HL-60 (cell line): ENCODE results near the gene NVL.

ENCODE experiments used
- DNase-seq, 2 experiments: peaks; one replicate each; pipeline ENCODE4 v3.0.0-alpha.2; 2010 to 2020; ENCODE audit warnings: low read depth in 1 of 2, low spot score in 1 of 2
- H3K27ac ChIP-seq: fragments of 250-450 bp; sonication (Bioruptor Pico); replicated peaks from 2 replicates; pipeline ENCODE4 v1.5.1; 2020; ENCODE audit warnings: mild to moderate bottlenecking, moderate library complexity
- H3K27me3 ChIP-seq: fragments of 250-450 bp; sonication (Bioruptor Pico); 2 replicates; pipeline ENCODE4 v1.5.1; 2021; ENCODE audit warnings: mild to moderate bottlenecking, moderate library complexity; ENCODE audit not compliant: insufficient read depth, poor library complexity, severe bottlenecking
- H3K4me3 ChIP-seq: replicated peaks from 2 replicates; pipeline ENCODE4 v1.5.1; 2011; ENCODE audit warnings: mild to moderate bottlenecking, control low read depth, low read length; ENCODE audit not compliant: insufficient read depth
- GABPA ChIP-seq: IDR thresholded peaks from 2 replicates; pipeline ENCODE4 v1.6.1; 2012; ENCODE audit warnings: low read depth
- POLR2AphosphoS5 ChIP-seq: IDR thresholded peaks from 2 replicates; pipeline ENCODE4 v1.6.1; 2012; ENCODE audit warnings: low read depth
- SPI1 ChIP-seq: IDR thresholded peaks from 2 replicates; pipeline ENCODE4 v1.6.1; 2012; ENCODE audit warnings: low read depth, mild to moderate bottlenecking, borderline replicate concordance
- long read RNA-seq: library from polyadenylated mRNA; unstranded; transcript quantifications from one replicate; pipeline ENCODE4 v2.0.0, GENCODE V29; 2020
- TF ChIP-seq, protein P1 (sequence below): IDR thresholded peaks from one replicate; pipeline ENCODE4 v1.5.1; 2011; ENCODE audit warnings: low read length, control low read depth, inconsistent platforms; ENCODE audit not compliant: insufficient read depth
- TF ChIP-seq, protein P2 (sequence below): IDR thresholded peaks from 2 replicates; pipeline ENCODE4 v1.6.1; 2012; ENCODE audit warnings: low read depth; ENCODE audit not compliant: insufficient replicate concordance

NVL gene
- long read RNA-seq, transcript NVL-216 (24 exons, 3,003 nt): minor isoform, 14 of 199 reads
- long read RNA-seq, transcript NVL-203 (22 exons, 2,832 nt): minor isoform, 28 of 199 reads
- long read RNA-seq, transcript NVL-201 (23 exons, 3,123 nt): major isoform, 69 of 199 reads
- long read RNA-seq, transcript NVL-211 (22 exons, 2,566 nt): minor isoform, 5 of 199 reads
- long read RNA-seq, partial matches to known transcripts: 16 of 199 reads
- long read RNA-seq, other reads (novel, unspliced or antisense): 67 of 199 reads

DNA sequence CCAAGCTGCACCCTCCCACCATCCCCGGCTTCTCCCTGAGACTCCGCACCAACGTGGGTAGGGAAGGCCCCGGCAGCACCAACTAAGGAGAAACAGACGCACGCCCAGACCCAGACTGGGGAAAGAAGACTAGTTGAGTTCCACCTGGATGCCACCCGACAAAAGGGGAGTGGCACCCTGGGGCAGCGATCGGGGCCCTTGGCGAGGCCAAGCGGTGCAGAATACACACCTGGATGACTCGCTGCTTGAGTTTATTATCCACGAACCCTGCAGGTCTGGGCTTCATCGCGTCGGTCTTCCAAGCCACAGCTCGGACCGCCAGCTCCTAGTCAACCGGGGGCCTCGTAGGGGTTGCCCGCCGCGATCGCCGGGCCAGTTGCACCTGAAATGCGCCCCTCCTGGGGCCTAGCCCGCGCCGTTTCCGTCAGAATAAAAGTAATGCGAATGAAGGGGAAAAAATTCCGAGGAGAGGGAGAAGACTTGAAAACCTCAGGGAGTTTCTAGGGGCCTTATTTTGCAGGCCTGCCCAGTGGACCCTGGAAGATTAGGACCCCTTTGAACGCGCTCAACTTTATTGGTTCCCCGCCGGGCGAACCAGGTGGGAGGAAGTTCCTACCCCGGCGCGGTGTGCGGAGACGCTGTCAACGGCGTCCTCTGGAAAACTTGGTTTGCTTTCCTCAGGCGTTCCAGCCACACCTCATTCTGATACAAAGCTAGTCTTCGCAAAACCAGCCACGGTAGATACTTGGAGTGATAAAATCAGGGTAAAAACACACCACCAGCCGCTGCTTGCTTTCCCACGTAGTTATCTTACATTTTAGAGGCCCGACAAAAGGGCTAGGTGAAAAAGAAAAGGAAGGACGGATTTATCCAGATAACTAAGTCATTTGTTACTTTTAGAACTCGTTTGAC is at the start of gene NVL:
TSS of gene NVL (minus strand) at position 331 of the 912 bp plus-strand sequence. CDS start at position 286, 45 bp downstream.
- peak within 1 kb of the TSS; percentile 100 for H3K27ac ChIP-seq
- H3K27me3 ChIP-seq: no peaks in the 10 kb centered on the region
- peak; percentile 61 for TF ChIP-seq POLR2AphosphoS5
- TF ChIP-seq, protein P1, sequence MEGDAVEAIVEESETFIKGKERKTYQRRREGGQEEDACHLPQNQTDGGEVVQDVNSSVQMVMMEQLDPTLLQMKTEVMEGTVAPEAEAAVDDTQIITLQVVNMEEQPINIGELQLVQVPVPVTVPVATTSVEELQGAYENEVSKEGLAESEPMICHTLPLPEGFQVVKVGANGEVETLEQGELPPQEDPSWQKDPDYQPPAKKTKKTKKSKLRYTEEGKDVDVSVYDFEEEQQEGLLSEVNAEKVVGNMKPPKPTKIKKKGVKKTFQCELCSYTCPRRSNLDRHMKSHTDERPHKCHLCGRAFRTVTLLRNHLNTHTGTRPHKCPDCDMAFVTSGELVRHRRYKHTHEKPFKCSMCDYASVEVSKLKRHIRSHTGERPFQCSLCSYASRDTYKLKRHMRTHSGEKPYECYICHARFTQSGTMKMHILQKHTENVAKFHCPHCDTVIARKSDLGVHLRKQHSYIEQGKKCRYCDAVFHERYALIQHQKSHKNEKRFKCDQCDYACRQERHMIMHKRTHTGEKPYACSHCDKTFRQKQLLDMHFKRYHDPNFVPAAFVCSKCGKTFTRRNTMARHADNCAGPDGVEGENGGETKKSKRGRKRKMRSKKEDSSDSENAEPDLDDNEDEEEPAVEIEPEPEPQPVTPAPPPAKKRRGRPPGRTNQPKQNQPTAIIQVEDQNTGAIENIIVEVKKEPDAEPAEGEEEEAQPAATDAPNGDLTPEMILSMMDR: no peak
- peak; percentile 89 for TF ChIP-seq GABPA
- TF ChIP-seq, protein P2, sequence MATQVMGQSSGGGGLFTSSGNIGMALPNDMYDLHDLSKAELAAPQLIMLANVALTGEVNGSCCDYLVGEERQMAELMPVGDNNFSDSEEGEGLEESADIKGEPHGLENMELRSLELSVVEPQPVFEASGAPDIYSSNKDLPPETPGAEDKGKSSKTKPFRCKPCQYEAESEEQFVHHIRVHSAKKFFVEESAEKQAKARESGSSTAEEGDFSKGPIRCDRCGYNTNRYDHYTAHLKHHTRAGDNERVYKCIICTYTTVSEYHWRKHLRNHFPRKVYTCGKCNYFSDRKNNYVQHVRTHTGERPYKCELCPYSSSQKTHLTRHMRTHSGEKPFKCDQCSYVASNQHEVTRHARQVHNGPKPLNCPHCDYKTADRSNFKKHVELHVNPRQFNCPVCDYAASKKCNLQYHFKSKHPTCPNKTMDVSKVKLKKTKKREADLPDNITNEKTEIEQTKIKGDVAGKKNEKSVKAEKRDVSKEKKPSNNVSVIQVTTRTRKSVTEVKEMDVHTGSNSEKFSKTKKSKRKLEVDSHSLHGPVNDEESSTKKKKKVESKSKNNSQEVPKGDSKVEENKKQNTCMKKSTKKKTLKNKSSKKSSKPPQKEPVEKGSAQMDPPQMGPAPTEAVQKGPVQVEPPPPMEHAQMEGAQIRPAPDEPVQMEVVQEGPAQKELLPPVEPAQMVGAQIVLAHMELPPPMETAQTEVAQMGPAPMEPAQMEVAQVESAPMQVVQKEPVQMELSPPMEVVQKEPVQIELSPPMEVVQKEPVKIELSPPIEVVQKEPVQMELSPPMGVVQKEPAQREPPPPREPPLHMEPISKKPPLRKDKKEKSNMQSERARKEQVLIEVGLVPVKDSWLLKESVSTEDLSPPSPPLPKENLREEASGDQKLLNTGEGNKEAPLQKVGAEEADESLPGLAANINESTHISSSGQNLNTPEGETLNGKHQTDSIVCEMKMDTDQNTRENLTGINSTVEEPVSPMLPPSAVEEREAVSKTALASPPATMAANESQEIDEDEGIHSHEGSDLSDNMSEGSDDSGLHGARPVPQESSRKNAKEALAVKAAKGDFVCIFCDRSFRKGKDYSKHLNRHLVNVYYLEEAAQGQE: no peak
- TF ChIP-seq SPI1: peak; percentile 79; the same call in 1 of the 2 replicates
- H3K4me3 ChIP-seq: peak within 1 kb of the TSS; percentile 81
- DNase-seq: peak; percentile 77 to 91

DNA sequence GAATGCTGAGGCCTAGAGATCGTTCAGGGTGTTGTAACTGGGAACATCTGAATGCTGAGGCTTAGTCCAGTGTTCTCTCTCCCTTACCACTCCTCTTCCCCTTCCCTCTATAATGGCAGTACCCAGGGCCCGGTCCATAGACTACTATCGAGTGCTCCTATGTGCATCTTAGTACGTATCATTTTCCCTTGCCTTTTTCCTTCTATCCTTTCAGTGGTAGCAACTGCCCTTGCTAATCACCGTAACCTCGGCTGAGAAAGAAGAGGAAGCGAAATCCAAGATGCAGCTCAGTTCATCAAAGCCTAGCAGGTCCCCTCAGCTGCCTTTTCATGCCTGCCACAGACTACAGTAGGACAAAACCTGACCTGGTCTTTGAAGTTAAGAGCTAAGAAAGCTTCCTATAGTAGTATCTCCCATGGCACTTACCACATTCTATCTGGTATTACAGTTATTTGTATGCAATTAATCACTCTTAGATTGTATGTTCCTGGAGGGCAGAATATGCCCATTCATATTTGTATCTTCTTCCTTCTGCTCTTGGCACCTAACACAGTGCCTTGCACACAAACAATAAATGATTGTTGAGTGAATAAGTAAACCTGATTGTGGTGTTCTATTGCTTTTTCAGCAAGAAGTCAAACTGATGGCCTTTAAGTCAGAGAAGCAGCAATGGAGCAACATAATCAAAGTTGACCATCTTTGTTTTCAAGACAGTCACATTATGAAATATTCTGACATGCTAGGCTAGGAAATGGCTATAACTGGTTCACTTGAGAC is 49.1 kb upstream of the NVL start:
- DNase-seq: peak; percentile 61 to 75
- no peaks in the 10 kb centered on the region for H3K27me3 ChIP-seq
- no peak overlapping the region for H3K4me3 ChIP-seq
- peak overlapping the region; percentile 84 for H3K27ac ChIP-seq
- no peak for TF ChIP-seq POLR2AphosphoS5
- peak; percentile 55; the same call in 1 of the 2 replicates for TF ChIP-seq SPI1

DNA sequence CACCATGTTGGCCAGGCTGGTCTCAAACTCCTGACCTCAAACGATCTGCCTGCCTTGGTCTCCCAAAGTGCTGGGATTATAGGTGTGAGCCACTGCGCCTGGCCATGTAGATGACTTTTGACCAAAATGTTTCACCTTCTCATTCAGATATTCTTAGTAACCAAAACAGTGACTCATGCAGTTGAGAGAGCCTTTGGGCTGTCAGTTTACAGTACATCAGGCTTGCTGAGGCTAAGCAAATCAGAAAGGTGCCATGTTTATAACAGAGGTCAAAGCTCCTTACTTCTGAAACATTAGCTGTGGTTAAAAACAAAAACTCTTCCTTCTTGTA is 47.7 kb upstream of the NVL start:
- Histone ChIP-seq H3K27ac (peak overlapping the region; percentile 85), H3K27me3 (no peaks in the 10 kb centered on the region), H3K4me3 (no peak overlapping the region)
- peak; percentile 7; the same call in 1 of the 2 replicates for TF ChIP-seq POLR2AphosphoS5
- TF ChIP-seq, protein P2: no peak
- DNase-seq: peak in 1 of 2 experiments; percentile 9

DNA sequence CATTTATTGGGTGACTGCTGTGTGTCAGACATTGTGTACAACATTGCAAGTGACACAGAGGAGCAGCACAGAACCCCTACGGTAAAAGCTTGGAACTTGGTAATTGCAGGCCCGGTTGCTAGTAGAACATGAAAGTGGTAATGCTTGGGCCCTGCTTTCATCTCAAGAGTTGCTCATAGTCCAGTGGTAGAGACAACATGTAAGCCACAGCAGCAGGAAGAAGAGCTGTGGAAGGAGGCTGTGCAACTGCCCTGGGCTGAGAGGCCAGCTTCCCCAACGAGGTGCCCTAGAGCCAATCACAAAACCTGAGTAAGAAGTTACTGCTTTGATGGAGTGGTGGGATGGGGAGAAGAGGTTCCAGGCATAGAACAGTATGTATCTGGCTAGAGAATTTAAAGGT is 45.1 kb upstream of the NVL start:
- Histone ChIP-seq H3K27ac (peak overlapping the region; percentile 4), H3K4me3 (no peak overlapping the region), H3K27me3 (no peaks in the 10 kb centered on the region)
- TF ChIP-seq, protein P1: no peak
- TF ChIP-seq GABPA: no peak
- no peak for TF ChIP-seq SPI1
- TF ChIP-seq POLR2AphosphoS5: no peak
- TF ChIP-seq, protein P2: no peak
- DNase-seq: peak in 1 of 2 experiments; percentile 50
